PFSK-1 (cell line): Measurements from ENCODE around the gene AFF2.

ENCODE experiments used
- FOXP2 ChIP-seq: optimal IDR thresholded peaks from 2 replicates; pipeline ENCODE3; 2011; ENCODE audit warnings: borderline replicate concordance, control low read depth, inconsistent platforms; ENCODE audit not compliant: insufficient read depth; ENCODE audit errors: extremely low read length, extremely low read depth
- POLR2AphosphoS5 ChIP-seq: IDR thresholded peaks from 2 replicates; pipeline ENCODE4 v1.6.1; 2012; ENCODE audit warnings: low read depth, mild to moderate bottlenecking, control low read depth, low read length, moderate library complexity
- SIN3A ChIP-seq: IDR thresholded peaks from 2 replicates; pipeline ENCODE4 v1.6.1; 2012; ENCODE audit warnings: mild to moderate bottlenecking, low read length, moderate library complexity, borderline replicate concordance; ENCODE audit not compliant: insufficient read depth
- TAF1 ChIP-seq: IDR thresholded peaks from 2 replicates; pipeline ENCODE4 v1.6.1; 2012; ENCODE audit warnings: low read length, control low read depth, borderline replicate concordance; ENCODE audit not compliant: insufficient read depth
- TF ChIP-seq, protein P1 (sequence below), 2 experiments: IDR thresholded peaks; 2 replicates each; pipeline versions ENCODE4 v1.6.1 to v1.8.0; 2011 to 2012; ENCODE audit warnings: low read depth in 2 of 2, low read length in 2 of 2, control low read depth in 1 of 2, inconsistent platforms in 1 of 2, mild to moderate bottlenecking in 1 of 2, moderate library complexity in 1 of 2; ENCODE audit not compliant: insufficient read depth in 1 of 2

The AFF2 gene

DNA sequence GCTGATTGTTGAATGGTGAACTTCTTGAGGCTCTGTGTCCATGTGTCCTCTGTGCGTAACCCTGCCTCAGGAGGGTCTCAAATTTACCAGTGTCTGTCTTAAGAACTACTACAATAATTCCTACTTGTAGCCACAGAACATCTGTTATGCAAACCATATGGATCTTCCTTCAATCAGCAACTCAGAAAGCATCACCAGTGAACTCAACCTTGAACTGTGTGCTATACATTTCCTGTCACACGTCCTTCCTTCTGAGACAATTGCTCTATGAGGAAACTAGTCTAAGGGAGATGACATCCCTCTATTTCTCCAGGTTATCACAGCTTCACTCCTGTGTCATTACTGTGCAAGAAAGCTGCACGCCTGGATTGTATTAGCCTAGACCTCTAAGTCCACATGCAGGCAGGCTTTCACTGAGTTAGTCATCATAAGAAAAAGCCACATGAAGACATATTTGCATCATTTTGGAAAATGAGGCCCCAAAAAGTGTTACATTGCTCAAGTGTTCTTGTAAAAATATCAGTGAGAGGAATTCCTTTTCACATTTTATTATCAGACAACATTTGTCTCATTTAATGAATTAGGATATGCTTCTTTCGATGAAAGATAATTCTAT lies 157.8 kb downstream of the AFF2 start:
- TF ChIP-seq, protein P1, sequence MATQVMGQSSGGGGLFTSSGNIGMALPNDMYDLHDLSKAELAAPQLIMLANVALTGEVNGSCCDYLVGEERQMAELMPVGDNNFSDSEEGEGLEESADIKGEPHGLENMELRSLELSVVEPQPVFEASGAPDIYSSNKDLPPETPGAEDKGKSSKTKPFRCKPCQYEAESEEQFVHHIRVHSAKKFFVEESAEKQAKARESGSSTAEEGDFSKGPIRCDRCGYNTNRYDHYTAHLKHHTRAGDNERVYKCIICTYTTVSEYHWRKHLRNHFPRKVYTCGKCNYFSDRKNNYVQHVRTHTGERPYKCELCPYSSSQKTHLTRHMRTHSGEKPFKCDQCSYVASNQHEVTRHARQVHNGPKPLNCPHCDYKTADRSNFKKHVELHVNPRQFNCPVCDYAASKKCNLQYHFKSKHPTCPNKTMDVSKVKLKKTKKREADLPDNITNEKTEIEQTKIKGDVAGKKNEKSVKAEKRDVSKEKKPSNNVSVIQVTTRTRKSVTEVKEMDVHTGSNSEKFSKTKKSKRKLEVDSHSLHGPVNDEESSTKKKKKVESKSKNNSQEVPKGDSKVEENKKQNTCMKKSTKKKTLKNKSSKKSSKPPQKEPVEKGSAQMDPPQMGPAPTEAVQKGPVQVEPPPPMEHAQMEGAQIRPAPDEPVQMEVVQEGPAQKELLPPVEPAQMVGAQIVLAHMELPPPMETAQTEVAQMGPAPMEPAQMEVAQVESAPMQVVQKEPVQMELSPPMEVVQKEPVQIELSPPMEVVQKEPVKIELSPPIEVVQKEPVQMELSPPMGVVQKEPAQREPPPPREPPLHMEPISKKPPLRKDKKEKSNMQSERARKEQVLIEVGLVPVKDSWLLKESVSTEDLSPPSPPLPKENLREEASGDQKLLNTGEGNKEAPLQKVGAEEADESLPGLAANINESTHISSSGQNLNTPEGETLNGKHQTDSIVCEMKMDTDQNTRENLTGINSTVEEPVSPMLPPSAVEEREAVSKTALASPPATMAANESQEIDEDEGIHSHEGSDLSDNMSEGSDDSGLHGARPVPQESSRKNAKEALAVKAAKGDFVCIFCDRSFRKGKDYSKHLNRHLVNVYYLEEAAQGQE (IDR thresholded peaks at IDR 0.05; ENCODE audit: insufficient read depth in 1 of 2, low read depth in 2 of 2, low read length in 2 of 2) = no peak
- TF ChIP-seq TAF1 = no peak
- no peak for TF ChIP-seq FOXP2
- no peak for TF ChIP-seq POLR2AphosphoS5
- TF ChIP-seq SIN3A = no peak

DNA sequence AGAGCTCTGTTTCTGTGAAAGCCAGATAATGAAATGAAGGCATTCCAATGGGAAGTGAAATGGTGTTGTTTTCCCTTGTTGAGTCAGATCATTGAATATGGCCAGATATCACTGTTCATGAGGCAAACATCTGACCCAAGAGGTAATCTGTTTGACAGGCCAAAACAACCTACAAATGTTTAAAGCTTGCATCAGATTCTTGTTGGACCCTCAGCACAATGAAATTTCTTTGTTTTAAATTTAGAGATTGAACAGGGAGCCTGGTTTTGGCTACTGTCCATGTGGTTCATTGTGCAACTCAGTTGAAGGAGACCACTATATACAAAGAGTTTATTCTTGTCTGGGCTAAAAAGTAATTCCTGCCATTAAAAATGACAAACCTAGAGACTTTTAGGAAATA lies 159.1 kb downstream of the AFF2 start:
- TF ChIP-seq TAF1 = no peak
- no peak for TF ChIP-seq SIN3A
- TF ChIP-seq FOXP2 = no peak
- TF ChIP-seq, protein P1 (IDR thresholded peaks at IDR 0.05; ENCODE audit: insufficient read depth in 1 of 2, low read depth in 2 of 2, low read length in 2 of 2) = no peak
- no peak for TF ChIP-seq POLR2AphosphoS5

DNA sequence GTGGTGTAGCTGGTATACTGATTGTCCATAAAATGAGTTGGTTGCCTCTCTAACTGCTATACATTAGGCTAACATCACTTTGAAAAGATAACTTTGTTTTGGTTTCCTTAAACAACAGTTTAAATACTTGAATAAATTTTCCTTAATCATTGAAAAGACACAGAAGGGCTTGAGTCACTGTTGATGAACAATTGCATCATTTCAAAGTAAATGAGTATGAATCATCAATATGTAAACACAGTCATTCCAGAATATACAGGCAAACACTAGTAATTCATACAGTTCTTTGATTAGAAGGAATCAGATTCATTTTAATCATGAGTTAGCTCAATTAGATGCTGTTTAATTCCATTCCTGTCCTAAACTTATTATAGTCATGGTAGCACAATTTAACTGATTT lies 160.6 kb downstream of the AFF2 start:
- TF ChIP-seq, protein P1 (IDR thresholded peaks at IDR 0.05; ENCODE audit: insufficient read depth in 1 of 2, low read depth in 2 of 2, low read length in 2 of 2) = no peak
- TF ChIP-seq FOXP2 (no peak), TAF1 (no peak), POLR2AphosphoS5 (no peak), SIN3A (no peak)

DNA sequence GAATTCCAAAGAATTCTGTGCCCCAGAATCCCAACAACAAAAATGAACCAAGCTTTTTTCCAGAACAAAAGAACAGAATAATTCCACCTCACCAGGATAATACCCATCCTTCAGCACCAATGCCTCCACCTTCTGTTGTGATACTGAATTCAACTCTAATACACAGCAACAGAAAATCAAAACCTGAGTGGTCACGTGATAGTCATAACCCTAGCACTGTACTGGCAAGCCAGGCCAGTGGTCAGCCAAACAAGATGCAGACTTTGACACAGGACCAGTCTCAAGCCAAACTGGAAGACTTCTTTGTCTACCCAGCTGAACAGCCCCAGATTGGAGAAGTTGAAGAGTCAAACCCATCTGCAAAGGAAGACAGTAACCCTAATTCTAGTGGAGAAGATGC lies 161.6 kb downstream of the AFF2 start:
- TF ChIP-seq FOXP2 (no peak), TAF1 (no peak), SIN3A (no peak), POLR2AphosphoS5 (no peak)
- TF ChIP-seq, protein P1 (IDR thresholded peaks at IDR 0.05; ENCODE audit: insufficient read depth in 1 of 2, low read depth in 2 of 2, low read length in 2 of 2) = no peak
